Kidney (tissue), 14 donors: ENCODE data around the gene NYAP2. TPM values are rescaled to one million over a fixed set of nuclear protein-coding genes. Genes with fewer than 3 reads are reported as not detected.

Experiments
- DNase-seq, 5 donors: peaks; one replicate each; pipeline ENCODE4 v3.0.0-alpha.2; 2013 to 2020
- FAIRE-seq: peaks from 2 replicates; lab custom pipeline; 2012; peaks lifted over from hg19 to GRCh38; lab: Jason Lieb, UNC
- H3K27ac ChIP-seq, 2 donors: one replicate each; pipeline ENCODE4 v1.7.0; 2013; ENCODE audit warnings: low read depth in 2 of 2, low read length in 2 of 2, inconsistent platforms in 1 of 2
- H3K27me3 ChIP-seq: one replicate; pipeline ENCODE4 v1.7.1; 2013; ENCODE audit warnings: low read length, inconsistent platforms; ENCODE audit not compliant: control insufficient read depth, insufficient read depth
- H3K36me3 ChIP-seq, 3 donors: one replicate each; pipeline versions ENCODE4 v1.7.0 to v1.7.1; 2013; ENCODE audit warnings: low read length in 3 of 3, control low read depth in 1 of 3, inconsistent platforms in 1 of 3; ENCODE audit not compliant: insufficient read depth in 3 of 3, control insufficient read depth in 2 of 3
- H3K4me1 ChIP-seq, 3 donors: one replicate each; pipeline versions ENCODE4 v1.7.0 to v1.7.1; 2013; ENCODE audit warnings: low read length in 3 of 3, inconsistent platforms in 1 of 3, low read depth in 1 of 3; ENCODE audit not compliant: control insufficient read depth in 2 of 3, insufficient read depth in 2 of 3
- H3K4me3 ChIP-seq, 3 donors: one replicate each; pipeline versions ENCODE4 v1.7.0 to v1.8.1; 2013; ENCODE audit warnings: low read length in 3 of 3, control low read depth in 1 of 3, inconsistent platforms in 1 of 3
- H3K9ac ChIP-seq, 3 donors: one replicate each; pipeline versions ENCODE4 v1.7.0 to v1.7.1; 2013; ENCODE audit warnings: low read length in 3 of 3, control low read depth in 1 of 3, inconsistent platforms in 1 of 3
- H3K9me3 ChIP-seq, 3 donors: one replicate each; pipeline versions ENCODE4 v1.7.0 to v1.7.1; 2013; ENCODE audit warnings: low read length in 3 of 3, control low read depth in 1 of 3, inconsistent platforms in 1 of 3; ENCODE audit not compliant: control insufficient read depth in 2 of 3, insufficient read depth in 1 of 3
- intact Hi-C: fragments of 100-400 bp; cut with DNase I; formaldehyde crosslinking; loops from one replicate; pipeline ENCODE4 v1.11.1; 2022
- polyA plus RNA-seq: library from polyadenylated mRNA; stranded (reverse); fragments of 350-450 nt; fragmentation: Illumina TruSeq; extraction: RNeasy Lipid Tissue Mini Kit (QIAGEN cat#74804); gene quantifications from one replicate; pipeline ENCODE4 v1.2.3, GENCODE V29; 2014; ENCODE audit warnings: low read depth, low replicate concordance; ENCODE audit not compliant: insufficient read depth
- total RNA-seq: library from RNA; stranded (reverse); fragmentation: NEBNext Ultra II Directional; extraction: Animal tissue kit (Norgen Biotek cat#: 25700); gene quantifications from one replicate; pipeline ENCODE4 v1.2.1, GENCODE V29; 2021
- TF ChIP-seq, protein P1 (sequence below): IDR thresholded peaks from 3 replicates; pipeline ENCODE4 v1.5.1; 2012; ENCODE audit warnings: mild to moderate bottlenecking, moderate library complexity, borderline replicate concordance; ENCODE audit not compliant: insufficient read depth; ENCODE audit errors: extremely low read depth
- donor health status: control.
- donor health status: control.
- donor health status: control.
- donor health status: control.
- donor health status: control.
- donor health status: DM: yes; HTN: yes; CAD: no.
- donor health status: Normal renal cell carcinoma (clear cell type).

NYAP2 gene
- total and polyA plus RNA-seq, 2 donors from 2014 or later, result 0.66 TPM; not detected in 1

DNA sequence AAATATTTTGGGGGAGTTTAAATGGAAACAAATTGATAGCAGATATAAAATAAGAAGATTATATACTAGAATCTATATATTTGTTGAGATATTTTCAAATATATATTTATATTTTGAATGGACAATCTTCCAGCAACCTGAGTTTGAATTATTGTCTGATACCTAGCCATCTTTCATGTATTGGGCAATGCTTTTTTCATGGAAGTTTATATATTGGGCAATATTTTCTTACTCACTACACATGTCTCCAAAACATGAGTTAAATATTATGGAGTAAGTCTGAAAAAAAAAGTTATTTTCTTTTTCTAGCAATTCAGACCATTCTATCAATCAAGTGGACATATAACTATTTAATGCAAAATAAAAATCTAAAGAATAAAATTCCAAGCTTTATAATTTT is 295.2 kb downstream of the NYAP2 start:
- H3K4me3 ChIP-seq, result no peak overlapping the region
- H3K9me3 ChIP-seq, result no peaks in the 10 kb centered on the region
- FAIRE-seq (no peak), DNase-seq (no peak)
- H3K27ac ChIP-seq, result no peak overlapping the region
- TF ChIP-seq, protein P1, sequence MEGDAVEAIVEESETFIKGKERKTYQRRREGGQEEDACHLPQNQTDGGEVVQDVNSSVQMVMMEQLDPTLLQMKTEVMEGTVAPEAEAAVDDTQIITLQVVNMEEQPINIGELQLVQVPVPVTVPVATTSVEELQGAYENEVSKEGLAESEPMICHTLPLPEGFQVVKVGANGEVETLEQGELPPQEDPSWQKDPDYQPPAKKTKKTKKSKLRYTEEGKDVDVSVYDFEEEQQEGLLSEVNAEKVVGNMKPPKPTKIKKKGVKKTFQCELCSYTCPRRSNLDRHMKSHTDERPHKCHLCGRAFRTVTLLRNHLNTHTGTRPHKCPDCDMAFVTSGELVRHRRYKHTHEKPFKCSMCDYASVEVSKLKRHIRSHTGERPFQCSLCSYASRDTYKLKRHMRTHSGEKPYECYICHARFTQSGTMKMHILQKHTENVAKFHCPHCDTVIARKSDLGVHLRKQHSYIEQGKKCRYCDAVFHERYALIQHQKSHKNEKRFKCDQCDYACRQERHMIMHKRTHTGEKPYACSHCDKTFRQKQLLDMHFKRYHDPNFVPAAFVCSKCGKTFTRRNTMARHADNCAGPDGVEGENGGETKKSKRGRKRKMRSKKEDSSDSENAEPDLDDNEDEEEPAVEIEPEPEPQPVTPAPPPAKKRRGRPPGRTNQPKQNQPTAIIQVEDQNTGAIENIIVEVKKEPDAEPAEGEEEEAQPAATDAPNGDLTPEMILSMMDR, result no peak
- no peak overlapping the region for H3K9ac ChIP-seq
- no peaks in the 10 kb centered on the region for H3K36me3 ChIP-seq
- intact Hi-C loops, result no loop called here
- no peaks in the 10 kb centered on the region for H3K4me1 ChIP-seq
- H3K27me3 ChIP-seq, result no peaks in the 10 kb centered on the region

DNA sequence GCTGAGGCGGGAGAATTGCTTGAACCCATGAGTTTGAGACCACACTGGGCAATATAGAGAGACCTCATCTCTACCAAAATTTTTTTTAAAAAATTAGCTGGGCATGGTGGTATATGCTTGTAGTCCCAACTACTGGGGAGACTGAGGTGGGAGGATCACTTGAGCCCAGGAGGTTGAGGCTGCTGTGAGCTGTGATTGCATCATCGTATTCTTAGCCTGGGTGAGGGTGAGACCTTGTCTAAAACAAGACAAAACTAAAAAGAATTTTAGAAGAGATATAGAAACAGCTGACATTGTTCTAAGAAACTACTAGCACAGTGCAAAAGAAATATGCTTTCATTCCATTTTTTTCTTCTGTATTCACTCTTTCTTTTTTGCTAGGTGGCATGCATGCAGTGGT is 298.4 kb downstream of the NYAP2 start:
- Histone ChIP-seq H3K9ac (no peak overlapping the region), H3K4me1 (no peaks in the 10 kb centered on the region), H3K9me3 (no peaks in the 10 kb centered on the region), H3K4me3 (no peak overlapping the region), H3K27ac (no peak overlapping the region), H3K27me3 (no peaks in the 10 kb centered on the region), H3K36me3 (no peaks in the 10 kb centered on the region)
- no peak for DNase-seq
- intact Hi-C loops, result no loop called here
- TF ChIP-seq, protein P1, result no peak
- FAIRE-seq, result no peak
